NT2/D1 (cell line): Measurements from ENCODE around the gene DGCR6.
"Not testable (repeated sequence)": the region's sequence is repeated elsewhere in the genome, so short reads cannot be mapped to it uniquely, and the experiment has no call there.

Source experiments
- SUZ12 ChIP-seq: IDR thresholded peaks from 2 replicates; pipeline ENCODE4 v1.6.1; 2011; ENCODE audit not compliant: insufficient read length, insufficient read depth; ENCODE audit errors: extremely low read depth
- YY1 ChIP-seq: IDR thresholded peaks from 2 replicates; pipeline ENCODE4 v1.6.1; 2011; ENCODE audit not compliant: insufficient read length, insufficient read depth
- ZNF274 ChIP-seq: IDR thresholded peaks from 2 replicates; pipeline ENCODE4 v1.6.1; 2011; ENCODE audit warnings: mild to moderate bottlenecking, low read depth, low read length

GRCh38 chr22:18957621-18958320 lies 51.7 kb downstream of the DGCR6 start:
- not testable (repeated sequence) for TF ChIP-seq YY1, ZNF274, SUZ12
